ENCODE results near the gene MAMDC4.

DNA sequence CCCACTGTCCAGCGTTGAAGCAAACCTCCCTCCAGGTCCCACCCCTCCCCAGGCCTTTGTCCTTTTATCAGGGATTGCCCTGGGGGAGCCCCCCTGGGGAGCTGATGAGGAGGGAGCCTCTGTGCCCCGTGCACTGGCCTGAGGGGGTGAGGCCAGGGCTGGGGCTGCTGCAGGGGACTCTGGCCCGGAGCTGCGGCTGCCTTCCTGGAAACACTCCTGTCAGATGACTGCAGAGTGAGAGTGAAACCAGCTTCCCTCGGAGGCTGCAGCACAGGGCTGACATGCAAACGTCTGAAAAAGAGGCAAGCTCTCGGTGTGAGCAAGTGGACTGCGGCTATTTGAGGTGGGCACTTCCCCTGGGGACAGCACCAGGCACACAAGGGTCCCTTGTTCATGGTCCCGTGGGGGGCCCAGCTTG lies 29.6 kb downstream of the MAMDC4 start:
- TF ChIP-seq, protein P1, sequence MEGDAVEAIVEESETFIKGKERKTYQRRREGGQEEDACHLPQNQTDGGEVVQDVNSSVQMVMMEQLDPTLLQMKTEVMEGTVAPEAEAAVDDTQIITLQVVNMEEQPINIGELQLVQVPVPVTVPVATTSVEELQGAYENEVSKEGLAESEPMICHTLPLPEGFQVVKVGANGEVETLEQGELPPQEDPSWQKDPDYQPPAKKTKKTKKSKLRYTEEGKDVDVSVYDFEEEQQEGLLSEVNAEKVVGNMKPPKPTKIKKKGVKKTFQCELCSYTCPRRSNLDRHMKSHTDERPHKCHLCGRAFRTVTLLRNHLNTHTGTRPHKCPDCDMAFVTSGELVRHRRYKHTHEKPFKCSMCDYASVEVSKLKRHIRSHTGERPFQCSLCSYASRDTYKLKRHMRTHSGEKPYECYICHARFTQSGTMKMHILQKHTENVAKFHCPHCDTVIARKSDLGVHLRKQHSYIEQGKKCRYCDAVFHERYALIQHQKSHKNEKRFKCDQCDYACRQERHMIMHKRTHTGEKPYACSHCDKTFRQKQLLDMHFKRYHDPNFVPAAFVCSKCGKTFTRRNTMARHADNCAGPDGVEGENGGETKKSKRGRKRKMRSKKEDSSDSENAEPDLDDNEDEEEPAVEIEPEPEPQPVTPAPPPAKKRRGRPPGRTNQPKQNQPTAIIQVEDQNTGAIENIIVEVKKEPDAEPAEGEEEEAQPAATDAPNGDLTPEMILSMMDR (IDR thresholded peaks at IDR 0.05), result no peak
- TF ChIP-seq POLR2AphosphoS5 (IDR thresholded peaks at IDR 0.05) (no peak), POLR2A (IDR thresholded peaks at IDR 0.05) (no peak)

All from gastroesophageal sphincter (tissue), 3 donors.